DND-41 (cell line): ENCODE data around the gene CERCAM.

Experiments
- CTCF ChIP-seq: IDR thresholded peaks from 2 replicates; pipeline ENCODE4 v1.5.1; 2012; ENCODE audit warnings: borderline replicate concordance, low read length, moderate library complexity, mild to moderate bottlenecking; ENCODE audit not compliant: poor library complexity, severe bottlenecking; ENCODE audit errors: extremely low read depth
- EZH2 ChIP-seq: IDR thresholded peaks from 3 replicates; pipeline ENCODE4 v1.6.1; 2012; ENCODE audit warnings: borderline replicate concordance, low read depth, mild to moderate bottlenecking, moderate library complexity, low read length, inconsistent platforms; ENCODE audit not compliant: severe bottlenecking

GRCh38 chr9:128457207-128457606, 36.5 kb downstream of the CERCAM start:
- TF ChIP-seq CTCF (no peak), EZH2 (no peak)
